SK-N-SH (cell line): ENCODE data around the gene CERKL. TPM values are rescaled to one million over a fixed set of nuclear protein-coding genes. Genes with fewer than 3 reads are reported as not detected.
A peak's percentile ranks its signal among the peaks of the same experiment; 100 is the strongest.

Experiments
- CTCF ChIA-PET: fragments of 300-600, 350-600 bp; formaldehyde crosslinking; extraction: SDS; loops from one replicate; lab custom pipeline; 2021; lab: Yijun Ruan, JAX
- POLR2A ChIA-PET: fragments of 350-600 bp; sonication (Branson Sonifier 250); formaldehyde crosslinking; extraction: SDS; loops from one replicate; lab custom pipeline; 2020; ENCODE audit warnings: antibody characterized with exemption, inconsistent platforms; lab: Yijun Ruan, JAX
- DNase-seq: peaks from one replicate; pipeline ENCODE4 v3.0.0; 2012
- H2AFZ ChIP-seq: fragments of 200-600 bp; sonication (generic); 2 replicates; pipeline ENCODE4 v1.8.1; 2016; ENCODE audit warnings: antibody characterized with exemption, mild to moderate bottlenecking, low read depth
- H3F3A ChIP-seq: fragments of 200-600 bp; sonication (generic); replicated peaks from 2 replicates; pipeline ENCODE3; 2016; ENCODE audit warnings: antibody characterized with exemption, mild to moderate bottlenecking; ENCODE audit not compliant: insufficient read depth
- H3K27ac ChIP-seq, 2 experiments: fragments of 200-500 bp in 1 of 2; fragments of 200-600 bp in 1 of 2; sonication (Bioruptor generic) in 1 of 2; sonication (generic), shearing (Covaris generic) in 1 of 2; 2 replicates each; pipeline versions ENCODE4 v1.5.1 to v1.6.1; 2014 to 2016; ENCODE audit warnings: low read depth in 2 of 2, inconsistent platforms in 1 of 2, low read length in 1 of 2, mild to moderate bottlenecking in 1 of 2, mixed read lengths in 1 of 2
- H3K27me3 ChIP-seq: fragments of 200-600 bp; sonication (generic), shearing (Covaris generic); 2 replicates; pipeline ENCODE4 v1.6.1; 2016; ENCODE audit warnings: mixed run types; ENCODE audit not compliant: insufficient read depth
- H3K36me3 ChIP-seq, 2 experiments: fragments of 200-500 bp in 1 of 2; fragments of 200-600 bp in 1 of 2; sonication (Bioruptor generic) in 1 of 2; sonication (generic) in 1 of 2; replicated peaks in 1 of 2; 2 replicates each; pipeline versions ENCODE3 to v1.5.1; 2014 to 2016; ENCODE audit warnings: low read length in 1 of 2, mild to moderate bottlenecking in 1 of 2; ENCODE audit not compliant: insufficient read depth in 2 of 2, control insufficient read depth in 1 of 2
- H3K4me1 ChIP-seq, 2 experiments: fragments of 200-500 bp in 1 of 2; fragments of 200-600 bp in 1 of 2; sonication (Bioruptor generic) in 1 of 2; sonication (generic), shearing (Covaris generic) in 1 of 2; 2 replicates each; pipeline versions ENCODE4 v1.5.1 to v1.6.1; 2014 to 2016; ENCODE audit warnings: low read depth in 1 of 2, low read length in 1 of 2, mixed run types in 1 of 2; ENCODE audit not compliant: insufficient read depth in 2 of 2, control insufficient read depth in 1 of 2
- H3K4me2 ChIP-seq: fragments of 200-600 bp; sonication (generic), shearing (Covaris generic); 2 replicates; pipeline ENCODE4 v1.6.1; 2017; ENCODE audit warnings: mixed run types
- H3K4me3 ChIP-seq, 2 experiments: fragments of 200-500 bp in 1 of 2; fragments of 200-600 bp in 1 of 2; sonication (Bioruptor generic) in 1 of 2; sonication (generic), shearing (Covaris generic) in 1 of 2; 2 replicates each; pipeline versions ENCODE4 v1.5.1 to v1.8.1; 2014 to 2016; ENCODE audit warnings: low read depth in 2 of 2, inconsistent platforms in 1 of 2, low read length in 1 of 2, mild to moderate bottlenecking in 1 of 2, mixed read lengths in 1 of 2, moderate library complexity in 1 of 2
- H3K79me2 ChIP-seq: fragments of 200-600 bp; sonication (generic); 2 replicates; pipeline ENCODE4 v1.8.1; 2017; ENCODE audit warnings: mild to moderate bottlenecking; ENCODE audit not compliant: insufficient read depth
- H3K9ac ChIP-seq: fragments of 200-600 bp; sonication (generic); 2 replicates; pipeline ENCODE4 v1.6.1; 2017; ENCODE audit warnings: mixed run types
- H3K9me2 ChIP-seq: fragments of 200-600 bp; sonication (generic); 2 replicates; pipeline ENCODE4 v1.6.1; 2017; ENCODE audit warnings: mixed run types
- H3K9me3 ChIP-seq: fragments of 200-600 bp; sonication (generic); 2 replicates; pipeline ENCODE4 v1.6.1; 2017; ENCODE audit warnings: mixed run types, mild to moderate bottlenecking, moderate library complexity
- H4K20me1 ChIP-seq: fragments of 200-600 bp; sonication (generic); 2 replicates; pipeline ENCODE4 v1.6.1; 2017; ENCODE audit warnings: mild to moderate bottlenecking, mixed run types; ENCODE audit not compliant: insufficient read depth
- ELF1 ChIP-seq: IDR thresholded peaks from 2 replicates; pipeline ENCODE4 v1.4.0; 2012
- EP300 ChIP-seq, 2 experiments: IDR thresholded peaks; 2 replicates each; pipeline versions ENCODE4 v1.4.0 to v1.6.1; 2012; ENCODE audit warnings: borderline replicate concordance in 1 of 2, low read depth in 1 of 2, low read length in 1 of 2
- FOSL2 ChIP-seq: IDR thresholded peaks from 2 replicates; pipeline ENCODE4 v1.4.0; 2012; ENCODE audit warnings: low read depth, mild to moderate bottlenecking, moderate library complexity, borderline replicate concordance
- FOXJ3 ChIP-seq: sonication (generic); formaldehyde crosslinking; IDR thresholded peaks from 2 replicates; pipeline ENCODE4 v1.5.1; 2020; ENCODE audit warnings: mild to moderate bottlenecking, missing genetic modification reagents
- FOXM1 ChIP-seq: IDR thresholded peaks from 2 replicates; pipeline ENCODE4 v1.4.0; 2012; ENCODE audit warnings: low read depth, mild to moderate bottlenecking
- JUND ChIP-seq: IDR thresholded peaks from 2 replicates; pipeline ENCODE4 v1.4.0; 2012
- MEF2A ChIP-seq: IDR thresholded peaks from 2 replicates; pipeline ENCODE4 v1.4.0; 2012; ENCODE audit warnings: low read depth, borderline replicate concordance
- MXI1 ChIP-seq: IDR thresholded peaks from 2 replicates; pipeline ENCODE4 v1.6.1; 2012; ENCODE audit warnings: mild to moderate bottlenecking, low read depth, low read length, improper control_type of control experiment
- POLR2AphosphoS5 ChIP-seq: IDR thresholded peaks from 2 replicates; pipeline ENCODE4 v1.6.1; 2012; ENCODE audit warnings: low read depth, low read length
- RCOR1 ChIP-seq: fragments of 150-350 bp; IDR thresholded peaks from 2 replicates; pipeline ENCODE4 v1.6.1; 2017; ENCODE audit warnings: antibody characterized with exemption, low read length
- REST ChIP-seq: IDR thresholded peaks from 2 replicates; pipeline ENCODE4 v1.6.1; 2012; ENCODE audit warnings: mild to moderate bottlenecking, low read depth, low read length, moderate library complexity
- RFX5 ChIP-seq: IDR thresholded peaks from 2 replicates; pipeline ENCODE4 v1.6.1; 2012; ENCODE audit warnings: mild to moderate bottlenecking, improper control_type of control experiment, low read length
- RXRA ChIP-seq: IDR thresholded peaks from 2 replicates; pipeline ENCODE4 v1.4.0; 2012; ENCODE audit warnings: low read depth, mild to moderate bottlenecking, borderline replicate concordance
- SMC3 ChIP-seq: IDR thresholded peaks from 2 replicates; pipeline ENCODE4 v1.6.1; 2012; ENCODE audit warnings: low read depth, low read length, improper control_type of control experiment
- TAF1 ChIP-seq: IDR thresholded peaks from 2 replicates; pipeline ENCODE4 v1.6.1; 2012; ENCODE audit warnings: low read depth, mild to moderate bottlenecking, low read length, moderate library complexity, borderline replicate concordance
- TEAD4 ChIP-seq: IDR thresholded peaks from 2 replicates; pipeline ENCODE4 v1.4.0; 2012; ENCODE audit warnings: mild to moderate bottlenecking, borderline replicate concordance; ENCODE audit not compliant: insufficient read depth
- YY1 ChIP-seq: IDR thresholded peaks from 2 replicates; pipeline ENCODE4 v1.4.0; 2012; ENCODE audit warnings: low read depth, mild to moderate bottlenecking
- WGBS: methylation state at CpG from one replicate; pipeline ENCODE4 v1.1.6; 2017; ENCODE audit warnings: low lambda C conversion rate; 5-methylcytosine and 5-hydroxymethylcytosine counted together
- polyA plus RNA-seq, 3 experiments: library from polyadenylated mRNA; depleted of rRNA; stranded (reverse); fragments of >200 nt; gene quantifications; 2 replicates each; pipeline ENCODE4 v1.2.3, GENCODE V29; 2012
- TF ChIP-seq, protein P1 (sequence below): IDR thresholded peaks from 2 replicates; pipeline ENCODE4; 2012
- TF ChIP-seq, protein P2 (sequence below): IDR thresholded peaks from 2 replicates; pipeline ENCODE4 v1.4.0; 2012; ENCODE audit warnings: low read depth
- TF ChIP-seq, protein P3 (sequence below): IDR thresholded peaks from 2 replicates; pipeline ENCODE4 v1.4.0; 2012; ENCODE audit warnings: low read depth, borderline replicate concordance
- TF ChIP-seq, protein P4 (sequence below): fragments of 150-350 bp; IDR thresholded peaks from 2 replicates; pipeline ENCODE4 v1.6.1; 2016; ENCODE audit warnings: mild to moderate bottlenecking, low read depth, low read length

The CERKL gene
- polyA plus RNA-seq, 1 of the 3 experiments (the other 2 are of a cell fraction), result 0.07 TPM

DNA sequence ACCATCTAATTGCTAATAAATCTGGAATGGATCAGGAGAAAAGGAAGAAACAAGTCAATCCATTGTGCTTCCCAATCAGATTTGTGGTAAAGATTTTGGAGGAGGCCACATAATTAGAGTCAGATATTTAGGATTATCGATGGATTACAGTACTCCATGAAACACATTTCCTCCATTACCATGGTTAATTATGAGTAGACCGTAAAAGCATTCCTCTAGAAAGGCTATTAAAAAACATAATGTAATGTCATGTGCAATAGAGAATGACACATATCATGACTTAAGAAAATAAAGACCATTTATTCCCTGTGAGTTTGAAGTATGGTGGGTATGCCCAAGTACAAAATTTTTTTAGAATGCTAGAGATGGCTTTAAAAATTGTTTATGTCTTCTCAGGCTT lies 103.7 kb downstream of the CERKL start:
- Histone ChIP-seq H3K9me3 (no peaks in the 10 kb centered on the region), H3K4me1 (peaks cover 0 to 5% of the 10 kb centered on the region in 2 experiments; a peak in 2 of 4 replicates), H3K27ac (peak overlapping the region; percentile 30 to 58; a peak in 3 of 4 replicates), H3K36me3 (no peaks in the 10 kb centered on the region), H3K9ac (no peak overlapping the region), H4K20me1 (no peaks in the 10 kb centered on the region), H3K79me2 (no peaks in the 10 kb centered on the region), H3K4me3 (no peak overlapping the region), H2AFZ (no peak overlapping the region), H3K9me2 (no peaks in the 10 kb centered on the region), H3K27me3 (no peaks in the 10 kb centered on the region), H3K4me2 (peak overlapping the region; percentile 13; the same call in 1 of the 2 replicates), H3F3A (peaks cover 9% of the 10 kb centered on the region)
- no peak for DNase-seq
- TF ChIP-seq, protein P1, sequence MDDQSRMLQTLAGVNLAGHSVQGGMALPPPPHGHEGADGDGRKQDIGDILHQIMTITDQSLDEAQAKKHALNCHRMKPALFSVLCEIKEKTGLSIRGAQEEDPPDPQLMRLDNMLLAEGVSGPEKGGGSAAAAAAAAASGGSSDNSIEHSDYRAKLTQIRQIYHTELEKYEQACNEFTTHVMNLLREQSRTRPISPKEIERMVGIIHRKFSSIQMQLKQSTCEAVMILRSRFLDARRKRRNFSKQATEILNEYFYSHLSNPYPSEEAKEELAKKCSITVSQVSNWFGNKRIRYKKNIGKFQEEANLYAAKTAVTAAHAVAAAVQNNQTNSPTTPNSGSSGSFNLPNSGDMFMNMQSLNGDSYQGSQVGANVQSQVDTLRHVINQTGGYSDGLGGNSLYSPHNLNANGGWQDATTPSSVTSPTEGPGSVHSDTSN, result 0 out of 2 replicates have a peak, but pooled peaks have one; percentile 45
- TF ChIP-seq TEAD4 (no peak), FOXM1 (peak; percentile 34; the same call in 1 of the 2 replicates), EP300 (IDR thresholded peaks at IDR 0.05; ENCODE audit: borderline replicate concordance in 1 of 2, low read depth in 1 of 2, low read length in 1 of 2) (no peak)
- WGBS, result 21% methylated on average over 2 of the region's 2 CpGs
- ChIA-PET CTCF (interaction anchor here (0.8 to 0.9 kb wide), 2 partner anchors 9 to 162 kb away, joined by 3 read pairs; no protein-coding TSS in a partner anchor), POLR2A (no interaction called here)

DNA sequence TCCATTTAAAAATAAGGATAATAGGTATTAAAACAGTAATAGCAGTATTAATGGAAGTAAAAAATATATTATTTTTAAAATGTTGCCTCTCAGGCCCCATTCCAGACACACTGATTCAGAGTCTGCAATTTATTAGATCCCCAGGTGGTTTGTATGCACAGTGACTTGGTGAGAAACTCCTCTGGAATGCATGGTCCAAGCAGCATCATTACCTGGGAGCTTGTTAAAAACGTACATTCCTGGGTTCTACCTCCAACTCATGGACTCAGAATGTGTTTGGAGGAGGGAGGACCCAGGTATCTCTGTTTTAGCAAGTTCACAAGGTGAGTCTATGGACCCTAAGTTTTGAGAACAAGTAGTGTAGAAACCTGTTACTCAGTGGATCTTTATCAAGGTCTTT lies 104.1 kb downstream of the CERKL start:
- POLR2A ChIA-PET, result no interaction called here
- DNase-seq, result no peak
- no peak for TF ChIP-seq REST
- TF ChIP-seq JUND, result peak; percentile 15; the same call in 1 of the 2 replicates
- no peak for TF ChIP-seq RXRA
- no peak for TF ChIP-seq EP300 (IDR thresholded peaks at IDR 0.05; ENCODE audit: borderline replicate concordance in 1 of 2, low read depth in 1 of 2, low read length in 1 of 2)
- TF ChIP-seq, protein P2, sequence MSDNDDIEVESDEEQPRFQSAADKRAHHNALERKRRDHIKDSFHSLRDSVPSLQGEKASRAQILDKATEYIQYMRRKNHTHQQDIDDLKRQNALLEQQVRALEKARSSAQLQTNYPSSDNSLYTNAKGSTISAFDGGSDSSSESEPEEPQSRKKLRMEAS, result no peak
- TF ChIP-seq RFX5, result no peak
- TF ChIP-seq, protein P3, sequence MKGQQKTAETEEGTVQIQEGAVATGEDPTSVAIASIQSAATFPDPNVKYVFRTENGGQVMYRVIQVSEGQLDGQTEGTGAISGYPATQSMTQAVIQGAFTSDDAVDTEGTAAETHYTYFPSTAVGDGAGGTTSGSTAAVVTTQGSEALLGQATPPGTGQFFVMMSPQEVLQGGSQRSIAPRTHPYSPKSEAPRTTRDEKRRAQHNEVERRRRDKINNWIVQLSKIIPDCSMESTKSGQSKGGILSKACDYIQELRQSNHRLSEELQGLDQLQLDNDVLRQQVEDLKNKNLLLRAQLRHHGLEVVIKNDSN, result 0 out of 2 replicates have a peak, but pooled peaks have one; percentile 54
- TF ChIP-seq ELF1, result no peak
- no peak for TF ChIP-seq TAF1
- no peak for TF ChIP-seq RCOR1
- no peak for TF ChIP-seq YY1
- TF ChIP-seq SMC3, result no peak
- no peak for TF ChIP-seq POLR2AphosphoS5
- TF ChIP-seq MEF2A, result no peak
- TF ChIP-seq, protein P4, sequence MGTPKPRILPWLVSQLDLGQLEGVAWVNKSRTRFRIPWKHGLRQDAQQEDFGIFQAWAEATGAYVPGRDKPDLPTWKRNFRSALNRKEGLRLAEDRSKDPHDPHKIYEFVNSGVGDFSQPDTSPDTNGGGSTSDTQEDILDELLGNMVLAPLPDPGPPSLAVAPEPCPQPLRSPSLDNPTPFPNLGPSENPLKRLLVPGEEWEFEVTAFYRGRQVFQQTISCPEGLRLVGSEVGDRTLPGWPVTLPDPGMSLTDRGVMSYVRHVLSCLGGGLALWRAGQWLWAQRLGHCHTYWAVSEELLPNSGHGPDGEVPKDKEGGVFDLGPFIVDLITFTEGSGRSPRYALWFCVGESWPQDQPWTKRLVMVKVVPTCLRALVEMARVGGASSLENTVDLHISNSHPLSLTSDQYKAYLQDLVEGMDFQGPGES, result no peak
- no peak for TF ChIP-seq FOXJ3 (CRISPR knock-in tag)
- no peak for TF ChIP-seq MXI1
- peak; percentile 40; the same call in 1 of the 2 replicates for TF ChIP-seq FOSL2

More for the DNA sequence above, 104.1 kb downstream of the CERKL start:
- Histone ChIP-seq H2AFZ (no peak overlapping the region), H3K4me3 (no peak overlapping the region), H3K4me1 (peaks cover 0 to 5% of the 10 kb centered on the region in 2 experiments; a peak in 2 of 4 replicates), H3K27ac (peak overlapping the region; percentile 30 to 58; a peak in 2 of 4 replicates), H3K9ac (no peak overlapping the region), H3K9me3 (no peaks in the 10 kb centered on the region), H3K36me3 (no peaks in the 10 kb centered on the region), H3F3A (peaks cover 9% of the 10 kb centered on the region), H4K20me1 (no peaks in the 10 kb centered on the region), H3K9me2 (no peaks in the 10 kb centered on the region), H3K27me3 (no peaks in the 10 kb centered on the region), H3K79me2 (no peaks in the 10 kb centered on the region), H3K4me2 (peak overlapping the region; percentile 13; the same call in 1 of the 2 replicates)
- 0% methylated on average over 1 of the region's 1 CpG for WGBS
- CTCF ChIA-PET, result no interaction called here
